A549 (cell line): ENCODE results near the gene CCSAP.

Source experiments
- BHLHE40 ChIP-seq: IDR thresholded peaks from 2 replicates; pipeline ENCODE4 v1.6.1; 2012; ENCODE audit warnings: low read depth, low read length, inconsistent platforms
- CEBPB ChIP-seq, 2 experiments: fragments of >200 bp in 1 of 2; sonication (Bioruptor Twin) in 1 of 2; formaldehyde crosslinking in 1 of 2; IDR thresholded peaks; 2 replicates each; pipeline ENCODE4 v1.6.1; 2012 to 2016
- CHD4 ChIP-seq: fragments of 200-600 bp; sonication (generic); IDR thresholded peaks from 2 replicates; pipeline ENCODE4 v1.6.1; 2016; ENCODE audit warnings: antibody characterized with exemption, mild to moderate bottlenecking, borderline replicate concordance
- CTCF ChIP-seq: fragments of >200 bp; sonication (Bioruptor Twin); formaldehyde crosslinking; IDR thresholded peaks from 3 replicates; pipeline ENCODE4 v1.5.1; 2016
- EP300 ChIP-seq, 2 experiments: fragments of >200 bp; sonication (Bioruptor Twin); formaldehyde crosslinking; IDR thresholded peaks; 2 replicates in 1 of 2; 3 replicates in 1 of 2; pipeline ENCODE4 v1.6.1; 2016 to 2017
- ESRRA ChIP-seq: fragments of 150-350 bp; IDR thresholded peaks from 2 replicates; pipeline ENCODE4 v1.6.1; 2014; ENCODE audit warnings: mild to moderate bottlenecking, low read length, borderline replicate concordance
- HEYL ChIP-seq: fragments of 250-450 bp; sonication (Bioruptor Pico); IDR thresholded peaks from 2 replicates; pipeline ENCODE4 v1.8.0; 2021; ENCODE audit warnings: mild to moderate bottlenecking, moderate library complexity
- NR3C1 ChIP-seq: fragments of >200 bp; sonication (Bioruptor Twin); formaldehyde crosslinking; IDR thresholded peaks from 3 replicates; pipeline ENCODE4 v1.6.1; 2017
- PBX3 ChIP-seq: IDR thresholded peaks from 2 replicates; pipeline ENCODE4 v1.6.1; 2012
- POLR2A ChIP-seq: IDR thresholded peaks from 2 replicates; pipeline ENCODE4 v1.6.1; 2012; ENCODE audit warnings: mild to moderate bottlenecking, low read length
- RCOR1 ChIP-seq: fragments of 150-350 bp; IDR thresholded peaks from 2 replicates; pipeline ENCODE4 v1.6.1; 2014; ENCODE audit warnings: antibody characterized with exemption, low read length, low read depth
- REST ChIP-seq: fragments of 200-600 bp; sonication (generic); IDR thresholded peaks from 2 replicates; pipeline ENCODE4 v1.6.1; 2016; ENCODE audit warnings: antibody characterized with exemption, mild to moderate bottlenecking, moderate library complexity
- RFX5 ChIP-seq: fragments of 450-650 bp; IDR thresholded peaks from 2 replicates; pipeline ENCODE4 v1.7.1; 2014; ENCODE audit warnings: antibody characterized with exemption, mild to moderate bottlenecking, moderate library complexity

- TF ChIP-seq CTCF (no peak), BHLHE40 (no peak), RCOR1 (no peak), PBX3 (no peak), HEYL (CRISPR knock-in tag) (no peak), POLR2A (no peak), REST (no peak), NR3C1 (no peak), ESRRA (no peak), CEBPB (IDR thresholded peaks at IDR 0.05) (no peak), EP300 (IDR thresholded peaks at IDR 0.05) (no peak), CHD4 (no peak), RFX5 (no peak)
Observed at GRCh38 chr1:229296541-229296941, 46.3 kb downstream of the CCSAP start.
